ENCODE measurements around the gene HDGF.

HDGF gene

GRCh38 chr1:156754219-156754618, 2.7 kb upstream of the HDGF start:
- no peaks in the 10 kb centered on the region for H3K9me3 ChIP-seq
- TF ChIP-seq, protein P1, sequence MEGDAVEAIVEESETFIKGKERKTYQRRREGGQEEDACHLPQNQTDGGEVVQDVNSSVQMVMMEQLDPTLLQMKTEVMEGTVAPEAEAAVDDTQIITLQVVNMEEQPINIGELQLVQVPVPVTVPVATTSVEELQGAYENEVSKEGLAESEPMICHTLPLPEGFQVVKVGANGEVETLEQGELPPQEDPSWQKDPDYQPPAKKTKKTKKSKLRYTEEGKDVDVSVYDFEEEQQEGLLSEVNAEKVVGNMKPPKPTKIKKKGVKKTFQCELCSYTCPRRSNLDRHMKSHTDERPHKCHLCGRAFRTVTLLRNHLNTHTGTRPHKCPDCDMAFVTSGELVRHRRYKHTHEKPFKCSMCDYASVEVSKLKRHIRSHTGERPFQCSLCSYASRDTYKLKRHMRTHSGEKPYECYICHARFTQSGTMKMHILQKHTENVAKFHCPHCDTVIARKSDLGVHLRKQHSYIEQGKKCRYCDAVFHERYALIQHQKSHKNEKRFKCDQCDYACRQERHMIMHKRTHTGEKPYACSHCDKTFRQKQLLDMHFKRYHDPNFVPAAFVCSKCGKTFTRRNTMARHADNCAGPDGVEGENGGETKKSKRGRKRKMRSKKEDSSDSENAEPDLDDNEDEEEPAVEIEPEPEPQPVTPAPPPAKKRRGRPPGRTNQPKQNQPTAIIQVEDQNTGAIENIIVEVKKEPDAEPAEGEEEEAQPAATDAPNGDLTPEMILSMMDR (IDR thresholded peaks at IDR 0.05; ENCODE audit: low read depth, low read length): no peak
- no peaks in the 10 kb centered on the region for H3K27me3 ChIP-seq
- no peak overlapping the region for H3K4me3 ChIP-seq (ENCODE audit: low read depth, low read length)
- H3K36me3 ChIP-seq: peaks cover 8% of the 10 kb centered on the region
- peaks cover 4% of the 10 kb centered on the region for H3K4me1 ChIP-seq
- no peak for DNase-seq

DNA sequence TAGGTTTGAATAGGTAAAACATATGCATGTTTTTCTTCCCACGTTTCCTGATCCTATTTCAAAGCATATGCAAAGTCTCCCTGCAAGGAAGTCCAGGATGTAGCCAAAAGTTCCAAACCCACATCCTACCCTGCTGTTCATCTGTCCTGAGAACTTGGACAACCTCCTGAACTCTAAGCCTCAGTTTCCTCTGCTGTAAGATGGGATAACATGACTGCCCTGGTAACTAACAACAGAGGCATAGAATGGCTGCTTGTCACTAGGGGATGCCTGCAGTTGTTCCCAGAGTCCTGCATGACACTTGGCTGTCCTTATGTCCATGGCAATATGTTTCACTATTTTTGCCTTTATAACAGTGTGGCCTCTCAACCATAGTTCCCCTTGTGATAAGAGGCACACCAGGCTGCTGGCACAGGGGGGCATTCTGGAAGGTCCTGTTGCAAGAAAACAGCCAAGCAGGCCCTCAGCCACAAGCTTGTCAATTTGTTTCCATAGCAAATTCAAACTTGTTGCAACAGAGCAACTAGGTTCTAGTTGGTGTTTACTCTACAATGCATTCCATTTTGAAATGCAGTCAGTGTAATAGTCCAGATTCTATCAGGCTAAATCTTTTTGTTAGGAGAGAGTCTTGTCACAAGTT, 1.5 kb upstream of the HDGF start:
- Histone ChIP-seq H3K4me1 (peaks cover 17% of the 10 kb centered on the region), H3K9me3 (no peaks in the 10 kb centered on the region), H3K4me3 (ENCODE audit: low read depth, low read length) (peak overlapping the region; percentile 98), H3K36me3 (peaks cover 10% of the 10 kb centered on the region), H3K27me3 (no peaks in the 10 kb centered on the region)
- no peak for DNase-seq
- TF ChIP-seq, protein P1 (IDR thresholded peaks at IDR 0.05; ENCODE audit: low read depth, low read length): no peak

- peak; percentile 99 for DNase-seq
- H3K4me1 ChIP-seq: peaks cover 22% of the 10 kb centered on the region
- no peaks in the 10 kb centered on the region for H3K9me3 ChIP-seq
- peak overlapping the region; percentile 98 for H3K4me3 ChIP-seq (ENCODE audit: low read depth, low read length)
- TF ChIP-seq, protein P1 (IDR thresholded peaks at IDR 0.05; ENCODE audit: low read depth, low read length): no peak
- H3K27me3 ChIP-seq: no peaks in the 10 kb centered on the region
- peaks cover 10% of the 10 kb centered on the region for H3K36me3 ChIP-seq
These were observed 444 bp upstream of the HDGF start for GRCh38 chr1:156751757-156752481.

- peaks cover 16% of the 10 kb centered on the region for H3K36me3 ChIP-seq
- H3K27me3 ChIP-seq: no peaks in the 10 kb centered on the region
- H3K4me3 ChIP-seq (ENCODE audit: low read depth, low read length): peak overlapping the region; percentile 98
- TF ChIP-seq, protein P1 (IDR thresholded peaks at IDR 0.05; ENCODE audit: low read depth, low read length): no peak
- H3K4me1 ChIP-seq: peaks cover 27% of the 10 kb centered on the region
- peak; percentile 65 for DNase-seq
- no peaks in the 10 kb centered on the region for H3K9me3 ChIP-seq
These were observed 594 bp downstream of the HDGF start for GRCh38 chr1:156750711-156751450.

GRCh38 chr1:156750191-156750672, 1.2 kb downstream of the HDGF start:
- TF ChIP-seq, protein P1 (IDR thresholded peaks at IDR 0.05; ENCODE audit: low read depth, low read length): no peak
- Histone ChIP-seq H3K4me3 (ENCODE audit: low read depth, low read length) (peak overlapping the region; percentile 98), H3K9me3 (no peaks in the 10 kb centered on the region), H3K4me1 (peaks cover 27% of the 10 kb centered on the region), H3K36me3 (peaks cover 22% of the 10 kb centered on the region), H3K27me3 (no peaks in the 10 kb centered on the region)
- DNase-seq: no peak

Measured in BE2C (cell line).